GM12892 (cell line): ENCODE results near the gene EEF2.

Source experiments
- POLR2A ChIP-seq: IDR thresholded peaks from 2 replicates; pipeline ENCODE4 v1.6.1; 2011; ENCODE audit warnings: low read depth, low read length, control low read depth
- POLR2AphosphoS5 ChIP-seq: IDR thresholded peaks from 2 replicates; pipeline ENCODE4 v1.6.1; 2011; ENCODE audit warnings: low read depth, low read length, control low read depth

DNA sequence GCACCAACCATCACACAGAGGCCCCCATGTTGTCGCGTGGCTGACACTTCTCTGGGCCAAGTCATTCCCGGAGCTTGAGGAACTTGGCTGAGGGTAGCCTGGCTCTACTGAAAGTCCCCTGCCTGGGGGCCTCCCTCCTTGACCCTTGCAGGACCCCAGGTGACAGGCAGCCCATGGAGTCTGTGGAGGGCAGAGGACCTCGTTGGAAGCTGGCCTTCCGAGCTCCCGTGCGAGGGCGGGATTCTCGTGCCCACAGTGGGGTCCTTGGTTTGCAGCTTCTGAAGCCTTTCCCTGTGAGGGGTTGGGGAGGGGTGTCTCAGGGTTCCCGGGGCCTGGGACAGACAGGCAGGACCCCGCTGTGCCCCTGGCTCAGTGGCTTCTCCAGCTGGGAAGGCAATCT is 36.0 kb downstream of the EEF2 start:
- TF ChIP-seq POLR2A (no peak), POLR2AphosphoS5 (no peak)
